Measurements from ENCODE around the gene C1QTNF2. TPM values are rescaled to one million over a fixed set of nuclear protein-coding genes. Genes with fewer than 3 reads are reported as not detected.

C1QTNF2 gene
- total and polyA plus RNA-seq, 8 donors: 0.09 to 0.41 (median 0.24) TPM; not detected in 2

GRCh38 chr5:160356550-160357347 is 13.7 kb downstream of the C1QTNF2 start:
- H3K9me3 ChIP-seq: no peaks in the 10 kb centered on the region
- WGBS, 2 donors: 48 to 51% methylated on average over 7 of the region's 7 CpGs
- intact Hi-C loops (cut with DNase I): loop anchor here in 1 of 3 donors (10.0 kb wide), 1 partner anchor 162 kb away; no protein-coding TSS in a partner anchor
- H3K4me1 ChIP-seq: no peaks in the 10 kb centered on the region
- H3K27me3 ChIP-seq: no peaks in the 10 kb centered on the region
- ATAC-seq: no peak
- DNase-seq: no peak
- no peak for TF ChIP-seq CTCF (IDR thresholded peaks at IDR 0.05)
- no peak for FAIRE-seq
- no peak overlapping the region for H3K4me3 ChIP-seq
- H3K36me3 ChIP-seq: no peaks in the 10 kb centered on the region
- H3K27ac ChIP-seq: no peak overlapping the region

- intact Hi-C loops (cut with DNase I): loop anchor here in 1 of 3 donors (10.0 kb wide), 1 partner anchor 160 kb away; no protein-coding TSS in a partner anchor
- no peak overlapping the region for H3K4me3 ChIP-seq
- H3K36me3 ChIP-seq: no peaks in the 10 kb centered on the region
- no peak for ATAC-seq
- H3K27ac ChIP-seq: no peak overlapping the region
- no peaks in the 10 kb centered on the region for H3K9me3 ChIP-seq
- FAIRE-seq: no peak
- 85 to 90% methylated on average over 14 of the region's 14 CpGs for WGBS, 2 donors
- H3K27me3 ChIP-seq: no peaks in the 10 kb centered on the region
- no peak for DNase-seq
- no peaks in the 10 kb centered on the region for H3K4me1 ChIP-seq
- TF ChIP-seq CTCF (IDR thresholded peaks at IDR 0.05): no peak
These were observed 15.8 kb downstream of the C1QTNF2 start for GRCh38 chr5:160354666-160355065.

DNA sequence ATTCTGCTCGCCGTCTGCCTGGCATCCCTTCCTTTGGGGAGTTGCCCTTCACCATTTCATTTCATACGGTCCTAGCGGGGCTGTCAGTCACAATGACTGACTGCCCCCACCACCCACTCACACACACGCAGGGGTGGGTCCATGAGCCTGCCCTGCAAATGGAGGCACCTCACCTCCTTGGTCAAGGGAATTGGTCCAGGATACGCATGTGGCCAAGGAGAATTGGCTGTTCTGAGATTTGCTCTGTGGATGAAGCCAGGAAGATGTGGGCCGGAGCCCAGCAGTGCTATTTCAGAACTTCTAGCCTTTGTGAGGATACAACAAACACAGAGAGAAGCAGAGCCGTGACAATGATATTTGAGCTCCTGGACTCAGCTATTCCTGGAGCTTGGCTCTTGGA is 17.0 kb downstream of the C1QTNF2 start:
- ATAC-seq: no peak

DNA sequence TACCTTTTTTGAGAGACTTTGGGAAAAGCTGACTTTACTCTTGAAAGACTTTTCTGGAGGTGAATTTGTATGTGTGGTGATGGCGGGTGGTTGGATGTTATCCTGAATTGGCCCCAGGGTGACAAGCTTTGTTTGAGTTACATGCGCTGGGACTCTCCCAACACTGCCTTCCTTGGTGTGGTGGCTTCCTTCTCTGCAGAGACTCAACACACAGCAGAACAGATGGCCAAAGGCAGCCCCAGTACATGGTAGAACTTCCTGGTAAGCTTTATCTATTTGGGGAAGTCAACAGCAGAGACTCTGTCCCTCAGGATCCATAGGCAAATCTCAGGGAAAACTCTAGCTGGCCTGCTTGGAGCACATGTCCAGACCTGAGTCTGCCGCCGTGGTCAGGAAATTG is 18.1 kb downstream of the C1QTNF2 start:
- no peak for DNase-seq
- ATAC-seq: no peak
- FAIRE-seq: no peak
- intact Hi-C loops (cut with DNase I): loop anchor here in 1 of 3 donors (10.0 kb wide), 1 partner anchor 158 kb away; no protein-coding TSS in a partner anchor
- Histone ChIP-seq H3K4me1 (no peaks in the 10 kb centered on the region), H3K36me3 (no peaks in the 10 kb centered on the region), H3K27ac (no peak overlapping the region), H3K27me3 (no peaks in the 10 kb centered on the region), H3K4me3 (no peak overlapping the region), H3K9me3 (no peaks in the 10 kb centered on the region)
- WGBS, 2 donors: 91 to 95% methylated on average over 4 of the region's 4 CpGs
- TF ChIP-seq CTCF (IDR thresholded peaks at IDR 0.05): no peak

More for the DNA sequence above, 17.0 kb downstream of the C1QTNF2 start:
- Histone ChIP-seq H3K27ac (no peak overlapping the region), H3K9me3 (no peaks in the 10 kb centered on the region), H3K4me3 (no peak overlapping the region), H3K27me3 (no peaks in the 10 kb centered on the region), H3K36me3 (no peaks in the 10 kb centered on the region), H3K4me1 (no peaks in the 10 kb centered on the region)
- intact Hi-C loops (cut with DNase I): loop anchor here in 1 of 3 donors (10.0 kb wide), 1 partner anchor 159 kb away; no protein-coding TSS in a partner anchor
- WGBS, 2 donors: 75 to 86% methylated on average over 8 of the region's 8 CpGs
- DNase-seq (no peak), FAIRE-seq (no peak)
- TF ChIP-seq CTCF (IDR thresholded peaks at IDR 0.05): no peak

DNA sequence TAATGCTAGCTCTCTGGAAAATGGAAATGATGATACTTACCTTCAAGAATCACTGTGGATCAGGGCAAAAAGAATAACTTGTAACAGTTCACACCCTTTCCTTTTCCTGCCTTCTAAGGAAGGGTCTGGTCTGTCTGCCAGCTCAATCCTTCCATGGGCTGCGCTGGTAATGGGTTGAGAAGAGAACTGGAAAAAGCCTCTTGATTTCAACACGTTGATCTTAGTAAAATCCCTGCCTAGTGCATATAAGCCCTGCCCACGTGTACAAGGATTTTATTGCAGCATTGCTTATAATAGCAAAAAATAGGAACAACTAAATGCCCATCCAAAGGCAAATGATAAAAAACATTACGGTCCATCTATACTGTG is 20.5 kb downstream of the C1QTNF2 start:
- ATAC-seq (no peak), DNase-seq (no peak), FAIRE-seq (no peak)
- 63 to 69% methylated on average over 4 of the region's 4 CpGs for WGBS, 2 donors
- Histone ChIP-seq H3K36me3 (no peaks in the 10 kb centered on the region), H3K27me3 (no peaks in the 10 kb centered on the region), H3K4me3 (no peak overlapping the region), H3K27ac (no peak overlapping the region), H3K4me1 (no peaks in the 10 kb centered on the region), H3K9me3 (no peaks in the 10 kb centered on the region)
- intact Hi-C loops (cut with DNase I): loop anchor here (5.0 to 10.0 kb wide), 4 partner anchors 153 to 333 kb away; no protein-coding TSS in a partner anchor
- no peak for TF ChIP-seq CTCF (IDR thresholded peaks at IDR 0.05)
